Measurements from ENCODE around the gene MAPK10. TPM values are rescaled to one million over a fixed set of nuclear protein-coding genes. Genes with fewer than 3 reads are reported as not detected.

Gene MAPK10
- total RNA-seq, 1 experiment from 2014 or later, result 0.44 TPM

DNA sequence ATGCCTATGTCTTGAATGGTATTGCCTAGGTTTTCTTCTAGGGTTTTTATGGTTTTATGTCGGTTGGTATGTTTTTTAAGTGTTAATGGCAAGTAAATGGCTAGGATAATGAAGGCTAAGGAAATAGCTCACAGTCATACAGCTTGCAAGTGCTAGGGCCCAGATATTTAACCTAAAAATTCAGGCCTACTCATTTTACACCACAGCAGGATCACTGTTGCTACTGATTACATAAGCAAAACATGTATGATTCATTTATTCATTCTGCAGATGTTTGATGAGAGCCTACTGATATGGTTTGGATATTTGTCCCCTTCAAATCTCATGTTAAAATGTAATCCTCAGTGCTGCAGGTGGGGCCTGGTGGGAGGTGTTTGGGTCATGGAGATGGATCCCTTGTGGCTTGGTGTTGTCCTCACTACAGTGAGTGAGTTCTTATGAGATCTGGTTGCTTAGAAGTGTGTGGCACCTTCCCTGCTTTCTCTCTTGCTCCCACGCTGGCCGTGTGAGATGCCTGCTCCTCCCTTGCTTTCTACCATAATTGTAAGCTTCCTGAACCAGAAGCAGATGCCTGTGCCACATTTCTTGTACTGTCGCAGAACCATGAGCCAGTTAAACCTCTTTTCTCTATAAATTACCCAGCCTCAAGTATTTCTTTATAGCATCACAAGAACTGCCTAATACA is 175.5 kb downstream of the MAPK10 start:
- CTCF ChIA-PET, result no interaction called here
- DNase-seq (no peak), ATAC-seq (no peak)
- no peaks in the 10 kb centered on the region for H3K79me2 ChIP-seq (ENCODE audit: low read length)
- TF ChIP-seq EZH2 (IDR thresholded peaks at IDR 0.05; ENCODE audit: low read length, unreplicated experiment), result no peak
- no peak for TF ChIP-seq EZH2phosphoT487 (IDR thresholded peaks at IDR 0.05; ENCODE audit: borderline replicate concordance, low read length)
- TF ChIP-seq, protein P1, sequence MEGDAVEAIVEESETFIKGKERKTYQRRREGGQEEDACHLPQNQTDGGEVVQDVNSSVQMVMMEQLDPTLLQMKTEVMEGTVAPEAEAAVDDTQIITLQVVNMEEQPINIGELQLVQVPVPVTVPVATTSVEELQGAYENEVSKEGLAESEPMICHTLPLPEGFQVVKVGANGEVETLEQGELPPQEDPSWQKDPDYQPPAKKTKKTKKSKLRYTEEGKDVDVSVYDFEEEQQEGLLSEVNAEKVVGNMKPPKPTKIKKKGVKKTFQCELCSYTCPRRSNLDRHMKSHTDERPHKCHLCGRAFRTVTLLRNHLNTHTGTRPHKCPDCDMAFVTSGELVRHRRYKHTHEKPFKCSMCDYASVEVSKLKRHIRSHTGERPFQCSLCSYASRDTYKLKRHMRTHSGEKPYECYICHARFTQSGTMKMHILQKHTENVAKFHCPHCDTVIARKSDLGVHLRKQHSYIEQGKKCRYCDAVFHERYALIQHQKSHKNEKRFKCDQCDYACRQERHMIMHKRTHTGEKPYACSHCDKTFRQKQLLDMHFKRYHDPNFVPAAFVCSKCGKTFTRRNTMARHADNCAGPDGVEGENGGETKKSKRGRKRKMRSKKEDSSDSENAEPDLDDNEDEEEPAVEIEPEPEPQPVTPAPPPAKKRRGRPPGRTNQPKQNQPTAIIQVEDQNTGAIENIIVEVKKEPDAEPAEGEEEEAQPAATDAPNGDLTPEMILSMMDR (conservative IDR thresholded peaks at IDR 0.05; ENCODE audit: low read depth, low read length), result no peak
- POLR2A ChIA-PET (ENCODE audit: unreplicated experiment), result no interaction called here
- H3K4me1 ChIP-seq (ENCODE audit: insufficient read depth, low read length), result no peaks in the 10 kb centered on the region
- H2AFZ ChIP-seq (ENCODE audit: low read length), result no peak overlapping the region
- H3K4me2 ChIP-seq (ENCODE audit: low read length), result no peak overlapping the region
- no peak overlapping the region for H3K9ac ChIP-seq (ENCODE audit: low read length)
- no peaks in the 10 kb centered on the region for H3K36me3 ChIP-seq (ENCODE audit: low read depth, low read length)
- no peaks in the 10 kb centered on the region for H4K20me1 ChIP-seq (ENCODE audit: low read length)
- intact Hi-C loops (cut with micrococcal nuclease), result no loop called here
- H3F3A ChIP-seq (ENCODE audit: low read length, unreplicated experiment), result no peaks in the 10 kb centered on the region
- H3K27ac ChIP-seq (ENCODE audit: low read length), result no peak overlapping the region
- H3K9me3 ChIP-seq (ENCODE audit: low read length), result no peaks in the 10 kb centered on the region
- no peak overlapping the region for H3K4me3 ChIP-seq (ENCODE audit: low read length)
- BruUV-seq (replicated peaks), result no TSS peak
- no peaks in the 10 kb centered on the region for H3K27me3 ChIP-seq (ENCODE audit: low read length)
- no peaks in the 10 kb centered on the region for H3K9me2 ChIP-seq (replicated peaks; ENCODE audit: low read length)

DNA sequence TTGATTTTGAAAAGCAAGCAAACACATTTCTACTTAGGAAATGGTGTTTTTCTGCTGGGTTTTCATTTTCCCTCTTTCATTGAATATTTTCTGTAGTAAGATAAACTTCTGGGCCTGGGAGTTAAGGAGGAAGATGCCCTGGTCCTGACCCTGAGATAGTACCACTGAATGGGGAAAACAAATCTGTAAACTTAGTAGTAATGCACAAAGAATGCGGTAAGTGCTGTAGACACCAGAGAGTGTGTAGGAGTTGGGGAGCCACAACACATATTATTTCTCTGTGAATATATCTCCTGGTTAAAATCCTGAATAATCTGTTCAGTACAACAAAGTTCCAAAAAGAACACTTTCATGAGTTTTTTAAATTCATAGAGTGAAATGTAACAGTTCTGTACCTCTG is 178.3 kb downstream of the MAPK10 start:
- BruUV-seq (replicated peaks), result no TSS peak
- CTCF ChIA-PET, result no interaction called here
- Histone ChIP-seq H4K20me1 (ENCODE audit: low read length) (no peaks in the 10 kb centered on the region), H3K36me3 (ENCODE audit: low read depth, low read length) (no peaks in the 10 kb centered on the region), H3K27me3 (ENCODE audit: low read length) (no peaks in the 10 kb centered on the region), H3K4me1 (ENCODE audit: insufficient read depth, low read length) (no peaks in the 10 kb centered on the region), H3K9ac (ENCODE audit: low read length) (no peak overlapping the region), H3K9me2 (replicated peaks; ENCODE audit: low read length) (no peaks in the 10 kb centered on the region), H3K4me2 (ENCODE audit: low read length) (no peak overlapping the region), H3K27ac (ENCODE audit: low read length) (no peak overlapping the region), H3K9me3 (ENCODE audit: low read length) (no peaks in the 10 kb centered on the region), H3K79me2 (ENCODE audit: low read length) (no peaks in the 10 kb centered on the region), H3K4me3 (ENCODE audit: low read length) (no peak overlapping the region), H3F3A (ENCODE audit: low read length, unreplicated experiment) (no peaks in the 10 kb centered on the region), H2AFZ (ENCODE audit: low read length) (no peak overlapping the region)
- ATAC-seq (peak; percentile 33), DNase-seq (peak; percentile 18)
- POLR2A ChIA-PET (ENCODE audit: unreplicated experiment), result no interaction called here
- intact Hi-C loops (cut with micrococcal nuclease), result no loop called here
- TF ChIP-seq, protein P1 (conservative IDR thresholded peaks at IDR 0.05; ENCODE audit: low read depth, low read length), result no peak
- no peak for TF ChIP-seq EZH2 (IDR thresholded peaks at IDR 0.05; ENCODE audit: low read length, unreplicated experiment)
- TF ChIP-seq EZH2phosphoT487 (IDR thresholded peaks at IDR 0.05; ENCODE audit: borderline replicate concordance, low read length), result no peak

DNA sequence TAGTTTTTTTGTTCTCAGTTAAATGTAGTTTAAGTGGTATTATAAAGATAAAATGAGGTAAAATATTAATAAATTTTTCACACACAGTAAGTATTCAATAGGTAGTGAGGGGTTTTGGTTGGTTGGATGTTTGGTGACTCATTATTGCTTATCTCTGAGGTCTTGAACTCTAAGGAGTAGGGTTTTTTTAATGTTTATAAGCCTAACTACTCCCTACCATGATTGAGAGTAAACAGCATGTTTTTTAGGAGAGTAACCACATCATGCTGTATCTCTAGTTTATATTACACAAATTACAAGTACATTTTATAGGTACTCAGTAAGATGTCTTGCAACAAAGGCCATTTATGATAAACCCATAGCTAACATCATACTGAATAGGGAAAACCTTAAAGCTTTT is 181.6 kb downstream of the MAPK10 start:
- no peaks in the 10 kb centered on the region for H3K9me3 ChIP-seq (ENCODE audit: low read length)
- no peaks in the 10 kb centered on the region for H3F3A ChIP-seq (ENCODE audit: low read length, unreplicated experiment)
- no peaks in the 10 kb centered on the region for H3K79me2 ChIP-seq (ENCODE audit: low read length)
- no peak for TF ChIP-seq EZH2phosphoT487 (IDR thresholded peaks at IDR 0.05; ENCODE audit: borderline replicate concordance, low read length)
- POLR2A ChIA-PET (ENCODE audit: unreplicated experiment), result no interaction called here
- H3K27me3 ChIP-seq (ENCODE audit: low read length), result no peaks in the 10 kb centered on the region
- no peaks in the 10 kb centered on the region for H3K36me3 ChIP-seq (ENCODE audit: low read depth, low read length)
- H3K4me1 ChIP-seq (ENCODE audit: insufficient read depth, low read length), result no peaks in the 10 kb centered on the region; the same call in 1 of the 2 replicates
- no peaks in the 10 kb centered on the region for H4K20me1 ChIP-seq (ENCODE audit: low read length)
- no peak overlapping the region for H3K27ac ChIP-seq (ENCODE audit: low read length)
- BruUV-seq (replicated peaks), result no TSS peak
- ATAC-seq (no peak), DNase-seq (no peak)
- H3K4me2 ChIP-seq (ENCODE audit: low read length), result no peak overlapping the region
- H3K9me2 ChIP-seq (replicated peaks; ENCODE audit: low read length), result no peaks in the 10 kb centered on the region
- no peak overlapping the region for H3K9ac ChIP-seq (ENCODE audit: low read length)
- no peak overlapping the region for H2AFZ ChIP-seq (ENCODE audit: low read length)
- no peak overlapping the region for H3K4me3 ChIP-seq (ENCODE audit: low read length)
- CTCF ChIA-PET, result no interaction called here
- intact Hi-C loops (cut with micrococcal nuclease), result no loop called here

All from PC-3 (cell line).